OCI-LY3 (cell line): ENCODE data around the gene OPCML.

Experiments used
- H2AFZ ChIP-seq: fragments of 200-600, 300-600 bp; shearing (Covaris generic); 2 replicates; pipeline ENCODE4 v1.6.0; 2014; ENCODE audit warnings: antibody characterized with exemption, low read depth, low read length
- H3K27ac ChIP-seq: fragments of 200-600, 300-600 bp; sonication (generic); 2 replicates; pipeline ENCODE4 v1.5.1; 2014; ENCODE audit warnings: mild to moderate bottlenecking, low read length, moderate library complexity, mixed read lengths
- H3K27me3 ChIP-seq: fragments of 200-600, 300-600 bp; sonication (generic); 2 replicates; pipeline ENCODE4 v1.6.1; 2014; ENCODE audit warnings: low read depth, low read length, mixed read lengths
- H3K36me3 ChIP-seq: fragments of 200-600, 300-600 bp; sonication (generic); replicated peaks from 2 replicates; pipeline ENCODE3; 2014; ENCODE audit warnings: low read depth, low read length, mixed read lengths
- H3K4me1 ChIP-seq: fragments of 300-600, 200-600 bp; sonication (generic); 2 replicates; pipeline ENCODE4 v1.6.1; 2014; ENCODE audit warnings: low read length, mixed read lengths
- H3K4me2 ChIP-seq: fragments of 200-600, 300-600 bp; sonication (generic); 2 replicates; pipeline ENCODE4 v1.6.1; 2014; ENCODE audit warnings: low read length, mixed read lengths
- H3K4me3 ChIP-seq: fragments of 300-600, 200-600 bp; sonication (generic); 2 replicates; pipeline ENCODE4 v1.5.1; 2014; ENCODE audit warnings: antibody characterized with exemption, mild to moderate bottlenecking, low read length, moderate library complexity
- H3K79me2 ChIP-seq: fragments of 300-600, 200-600 bp; shearing (Covaris generic); 2 replicates; pipeline ENCODE4 v1.6.1; 2014; ENCODE audit warnings: mild to moderate bottlenecking, low read length, mixed read lengths
- H3K9ac ChIP-seq: fragments of 300-600, 200-600 bp; shearing (Covaris generic); 2 replicates; pipeline ENCODE4 v1.6.0; 2014; ENCODE audit warnings: mild to moderate bottlenecking, low read length, moderate library complexity
- H3K9me3 ChIP-seq: fragments of 200-600, 300-600 bp; shearing (Covaris generic); 2 replicates; pipeline ENCODE4 v1.6.1; 2014; ENCODE audit warnings: low read length, mixed read lengths; ENCODE audit not compliant: insufficient read depth
- H4K20me1 ChIP-seq: fragments of 200-600, 300-600 bp; sonication (generic); 2 replicates; pipeline ENCODE4 v1.6.1; 2016; ENCODE audit warnings: low read length, mixed read lengths; ENCODE audit not compliant: insufficient read depth
- CTCF ChIP-seq: fragments of 200-600, 300-600 bp; sonication (generic); IDR thresholded peaks from 2 replicates; pipeline ENCODE4 v1.5.1; 2014; ENCODE audit warnings: antibody characterized with exemption, low read length, low read depth
- EZH2phosphoT487 ChIP-seq: fragments of 200-600 bp; shearing (Covaris generic); IDR thresholded peaks from 2 replicates; pipeline ENCODE4 v1.6.1; 2018; ENCODE audit warnings: antibody characterized with exemption, mixed run types, low read depth

OPCML gene

GRCh38 chr11:132909021-132909606, 623.2 kb downstream of the OPCML start:
- H3K27me3 ChIP-seq, result no peaks in the 10 kb centered on the region
- no peaks in the 10 kb centered on the region for H3K36me3 ChIP-seq
- no peak overlapping the region for H2AFZ ChIP-seq
- no peak overlapping the region for H3K4me3 ChIP-seq
- H3K79me2 ChIP-seq, result no peaks in the 10 kb centered on the region
- TF ChIP-seq CTCF, result no peak
- no peak for TF ChIP-seq EZH2phosphoT487
- H3K9ac ChIP-seq, result no peak overlapping the region
- H3K9me3 ChIP-seq, result no peaks in the 10 kb centered on the region
- no peaks in the 10 kb centered on the region for H4K20me1 ChIP-seq
- H3K27ac ChIP-seq, result no peak overlapping the region
- no peaks in the 10 kb centered on the region for H3K4me1 ChIP-seq
- H3K4me2 ChIP-seq, result no peak overlapping the region

DNA sequence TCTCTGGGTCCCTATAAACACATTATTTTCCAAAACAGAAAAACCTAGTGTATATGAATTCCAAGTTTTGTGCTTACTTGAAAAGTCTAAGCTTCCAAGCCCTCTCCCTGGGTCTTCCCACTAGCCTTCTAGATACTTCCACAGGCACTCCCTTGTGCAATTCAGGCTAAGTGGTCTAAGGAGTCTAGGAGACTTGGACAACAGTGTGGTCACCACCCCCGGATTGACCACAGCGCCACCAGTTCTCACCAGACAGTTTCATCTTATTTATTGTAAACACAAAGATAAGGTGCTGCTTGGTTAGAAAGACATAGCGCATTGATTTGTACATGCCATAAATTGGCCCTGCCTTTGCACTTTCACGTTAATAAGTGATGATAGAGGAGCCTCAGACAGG, 623.9 kb downstream of the OPCML start:
- no peaks in the 10 kb centered on the region for H3K4me1 ChIP-seq
- no peaks in the 10 kb centered on the region for H3K79me2 ChIP-seq
- no peak overlapping the region for H3K27ac ChIP-seq
- H3K9me3 ChIP-seq, result no peaks in the 10 kb centered on the region
- no peak overlapping the region for H3K9ac ChIP-seq
- no peaks in the 10 kb centered on the region for H4K20me1 ChIP-seq
- H3K36me3 ChIP-seq, result no peaks in the 10 kb centered on the region
- TF ChIP-seq EZH2phosphoT487 (no peak), CTCF (no peak)
- H2AFZ ChIP-seq, result no peak overlapping the region
- no peak overlapping the region for H3K4me3 ChIP-seq
- H3K27me3 ChIP-seq, result no peaks in the 10 kb centered on the region
- no peak overlapping the region for H3K4me2 ChIP-seq

GRCh38 chr11:132907651-132908413, 624.5 kb downstream of the OPCML start:
- Histone ChIP-seq H3K9ac (no peak overlapping the region), H3K27me3 (no peaks in the 10 kb centered on the region), H3K27ac (no peak overlapping the region), H3K36me3 (no peaks in the 10 kb centered on the region), H3K79me2 (no peaks in the 10 kb centered on the region), H3K9me3 (no peaks in the 10 kb centered on the region), H3K4me3 (no peak overlapping the region), H3K4me1 (no peaks in the 10 kb centered on the region), H4K20me1 (no peaks in the 10 kb centered on the region), H2AFZ (no peak overlapping the region), H3K4me2 (no peak overlapping the region)
- TF ChIP-seq CTCF, result no peak
- TF ChIP-seq EZH2phosphoT487, result no peak

DNA sequence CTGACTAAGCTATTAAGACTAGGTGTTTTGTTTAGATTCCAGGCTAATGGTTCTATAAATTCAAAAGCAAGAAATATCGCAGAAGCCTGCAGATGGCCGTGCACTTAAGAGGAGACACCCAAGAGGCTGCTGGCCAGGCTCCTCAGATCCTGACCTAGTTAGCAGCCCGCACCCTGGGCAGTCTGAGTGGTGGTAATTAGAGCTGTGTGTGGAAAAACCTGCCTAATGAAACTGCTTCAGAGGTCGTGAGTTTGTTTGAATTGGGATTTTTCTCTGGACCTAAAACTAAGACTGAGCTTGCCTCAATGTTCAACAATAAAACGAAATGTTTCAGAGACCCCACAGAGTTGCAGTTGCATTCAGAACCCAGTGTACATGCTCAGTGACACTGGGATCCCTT, 627.7 kb downstream of the OPCML start:
- H3K9ac ChIP-seq, result no peak overlapping the region
- H3K4me2 ChIP-seq, result no peak overlapping the region
- no peak overlapping the region for H2AFZ ChIP-seq
- H4K20me1 ChIP-seq, result no peaks in the 10 kb centered on the region
- no peaks in the 10 kb centered on the region for H3K27me3 ChIP-seq
- no peaks in the 10 kb centered on the region for H3K79me2 ChIP-seq
- TF ChIP-seq EZH2phosphoT487 (no peak), CTCF (no peak)
- H3K36me3 ChIP-seq, result no peaks in the 10 kb centered on the region
- no peaks in the 10 kb centered on the region for H3K4me1 ChIP-seq
- H3K9me3 ChIP-seq, result no peaks in the 10 kb centered on the region
- no peak overlapping the region for H3K4me3 ChIP-seq
- no peak overlapping the region for H3K27ac ChIP-seq
